HepG2 (cell line): ENCODE data around the gene SATB2. TPM values are rescaled to one million over a fixed set of nuclear protein-coding genes. Genes with fewer than 3 reads are reported as not detected.
A peak's percentile ranks its signal among the peaks of the same experiment; 100 is the strongest.

Experiments used
- FIP1L1 ChIP-seq: fragments of 200-400 bp; formaldehyde crosslinking; IDR thresholded peaks from 2 replicates; pipeline ENCODE4 v1.6.1; 2018; ENCODE audit warnings: low read depth, mild to moderate bottlenecking, low read length, moderate library complexity, borderline replicate concordance; ENCODE audit not compliant: insufficient read depth
- FOXP1 ChIP-seq, 2 experiments: fragments of 450-650 bp in 1 of 2; IDR thresholded peaks; 2 replicates each; pipeline ENCODE4 v1.6.1; 2017 to 2018; ENCODE audit warnings: antibody characterized with exemption in 1 of 2
- HDAC6 ChIP-seq: fragments of 200-600 bp; sonication (generic); IDR thresholded peaks from 2 replicates; pipeline ENCODE4 v1.7.0; 2017; ENCODE audit warnings: mild to moderate bottlenecking, antibody characterized with exemption, low read length, low read depth
- IKZF4 ChIP-seq: sonication (generic); formaldehyde crosslinking; IDR thresholded peaks from 2 replicates; pipeline ENCODE4 v1.5.1; 2020; ENCODE audit warnings: borderline replicate concordance, mild to moderate bottlenecking, low read depth, missing genetic modification reagents; ENCODE audit errors: not compliant biosample characterization
- KAT2B ChIP-seq: fragments of 150-350 bp; IDR thresholded peaks from 2 replicates; pipeline ENCODE4 v1.6.1; 2014; ENCODE audit warnings: low read depth, low read length, borderline replicate concordance
- MXD1 ChIP-seq: sonication (generic); formaldehyde crosslinking; IDR thresholded peaks from 2 replicates; pipeline ENCODE4 v1.4.0; 2020; ENCODE audit warnings: mild to moderate bottlenecking, missing genetic modification reagents
- NFKBIZ ChIP-seq: IDR thresholded peaks from 2 replicates; pipeline ENCODE4 v1.6.1; 2018; ENCODE audit warnings: missing genetic modification reagents, missing compliant biosample characterization
- POLR2AphosphoS5 ChIP-seq: IDR thresholded peaks from 2 replicates; pipeline ENCODE4 v1.6.1; 2012; ENCODE audit warnings: low read depth, low read length
- SMYD3 ChIP-seq: sonication (generic); formaldehyde crosslinking; IDR thresholded peaks from 2 replicates; pipeline ENCODE4 v1.8.1; 2023; ENCODE audit warnings: mild to moderate bottlenecking, missing genetic modification reagents
- ZNF337 ChIP-seq: sonication (generic); formaldehyde crosslinking; IDR thresholded peaks from 2 replicates; pipeline ENCODE4 v1.5.1; 2020; ENCODE audit warnings: missing genetic modification reagents, low read depth, mild to moderate bottlenecking, borderline replicate concordance
- ZNF572 ChIP-seq: sonication (generic); formaldehyde crosslinking; IDR thresholded peaks from 2 replicates; pipeline ENCODE4 v1.5.1; 2020; ENCODE audit warnings: mild to moderate bottlenecking, missing genetic modification reagents
- ZNF598 ChIP-seq: sonication (generic); formaldehyde crosslinking; IDR thresholded peaks from 2 replicates; pipeline ENCODE4 v1.5.1; 2020; ENCODE audit warnings: mild to moderate bottlenecking, missing genetic modification reagents, borderline replicate concordance
- ZNF7 ChIP-seq: IDR thresholded peaks from 2 replicates; pipeline ENCODE4 v1.6.1; 2016; ENCODE audit warnings: missing biosample characterization, missing genetic modification reagents
- ZNF772 ChIP-seq: sonication (generic); formaldehyde crosslinking; IDR thresholded peaks from 2 replicates; pipeline ENCODE4 v1.5.0; 2020; ENCODE audit warnings: mild to moderate bottlenecking, missing genetic modification reagents
- ZNF878 ChIP-seq: sonication (generic); formaldehyde crosslinking; IDR thresholded peaks from 2 replicates; pipeline ENCODE4 v1.8.1; 2023; ENCODE audit warnings: mild to moderate bottlenecking, missing genetic modification reagents, moderate library complexity
- ZSCAN12 ChIP-seq: sonication (generic); formaldehyde crosslinking; IDR thresholded peaks from 2 replicates; pipeline ENCODE4 v1.9.0; 2021; ENCODE audit warnings: mild to moderate bottlenecking, missing genetic modification reagents
- polyA plus RNA-seq, 8 experiments: library from polyadenylated mRNA; depleted of rRNA in 3 of 8; stranded (reverse) in 7 of 8; unstranded in 1 of 8; fragments of >200 nt; fragmentation: Illumina TruSeq in 4 of 8; extraction: Trizol in 4 of 8; gene quantifications; 2 replicates each; pipeline versions ENCODE4 v1.2.1 to v1.2.3, GENCODE V29; 2011 to 2016; ENCODE audit warnings: low read depth in 4 of 8, missing spikeins in 1 of 8, mixed read lengths in 1 of 8; ENCODE audit not compliant: insufficient read depth in 1 of 8
- total RNA-seq, 5 experiments: library from RNA; depleted of rRNA; stranded (reverse); fragments of >200 nt; fragmentation: Illumina TruSeq; extraction: Trizol; gene quantifications; 2 replicates each; pipeline ENCODE4 v1.2.3, GENCODE V29; 2016; ENCODE audit warnings: low read depth in 1 of 5
- TF ChIP-seq, protein P1 (sequence below): sonication (generic); formaldehyde crosslinking; IDR thresholded peaks from 2 replicates; pipeline ENCODE4 v1.5.0; 2020; ENCODE audit warnings: missing genetic modification reagents
- TF ChIP-seq, protein P2 (sequence below): sonication (generic); formaldehyde crosslinking; IDR thresholded peaks from 2 replicates; pipeline ENCODE4 v1.4.0; 2020; ENCODE audit warnings: missing genetic modification reagents, borderline replicate concordance
- TF ChIP-seq, protein P3 (sequence below): sonication (generic); formaldehyde crosslinking; IDR thresholded peaks from 2 replicates; pipeline ENCODE4 v1.8.1; 2023; ENCODE audit warnings: missing genetic modification reagents, mild to moderate bottlenecking, borderline replicate concordance
- TF ChIP-seq, protein P4 (sequence below): sonication (generic); formaldehyde crosslinking; conservative IDR thresholded peaks from 2 replicates; pipeline ENCODE4 v1.4.0; 2020; ENCODE audit warnings: missing genetic modification reagents

The SATB2 gene
- total and polyA plus RNA-seq, 2 of the 13 experiments (the other 11 are each of a cell fraction or from before 2014, with no cell fraction given), result 2.5 to 5.5 TPM

- TF ChIP-seq, protein P1, sequence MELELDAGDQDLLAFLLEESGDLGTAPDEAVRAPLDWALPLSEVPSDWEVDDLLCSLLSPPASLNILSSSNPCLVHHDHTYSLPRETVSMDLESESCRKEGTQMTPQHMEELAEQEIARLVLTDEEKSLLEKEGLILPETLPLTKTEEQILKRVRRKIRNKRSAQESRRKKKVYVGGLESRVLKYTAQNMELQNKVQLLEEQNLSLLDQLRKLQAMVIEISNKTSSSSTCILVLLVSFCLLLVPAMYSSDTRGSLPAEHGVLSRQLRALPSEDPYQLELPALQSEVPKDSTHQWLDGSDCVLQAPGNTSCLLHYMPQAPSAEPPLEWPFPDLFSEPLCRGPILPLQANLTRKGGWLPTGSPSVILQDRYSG (CRISPR knock-in tag), result no peak
- no peak; the same call in 1 of the 2 replicates for TF ChIP-seq NFKBIZ (CRISPR knock-in tag)
- TF ChIP-seq ZNF572 (CRISPR knock-in tag), result peak; percentile 74; the same call in 1 of the 2 replicates
- no peak for TF ChIP-seq KAT2B
- peak; percentile 41; the same call in 1 of the 2 replicates for TF ChIP-seq MXD1 (CRISPR knock-in tag)
- TF ChIP-seq, protein P2, sequence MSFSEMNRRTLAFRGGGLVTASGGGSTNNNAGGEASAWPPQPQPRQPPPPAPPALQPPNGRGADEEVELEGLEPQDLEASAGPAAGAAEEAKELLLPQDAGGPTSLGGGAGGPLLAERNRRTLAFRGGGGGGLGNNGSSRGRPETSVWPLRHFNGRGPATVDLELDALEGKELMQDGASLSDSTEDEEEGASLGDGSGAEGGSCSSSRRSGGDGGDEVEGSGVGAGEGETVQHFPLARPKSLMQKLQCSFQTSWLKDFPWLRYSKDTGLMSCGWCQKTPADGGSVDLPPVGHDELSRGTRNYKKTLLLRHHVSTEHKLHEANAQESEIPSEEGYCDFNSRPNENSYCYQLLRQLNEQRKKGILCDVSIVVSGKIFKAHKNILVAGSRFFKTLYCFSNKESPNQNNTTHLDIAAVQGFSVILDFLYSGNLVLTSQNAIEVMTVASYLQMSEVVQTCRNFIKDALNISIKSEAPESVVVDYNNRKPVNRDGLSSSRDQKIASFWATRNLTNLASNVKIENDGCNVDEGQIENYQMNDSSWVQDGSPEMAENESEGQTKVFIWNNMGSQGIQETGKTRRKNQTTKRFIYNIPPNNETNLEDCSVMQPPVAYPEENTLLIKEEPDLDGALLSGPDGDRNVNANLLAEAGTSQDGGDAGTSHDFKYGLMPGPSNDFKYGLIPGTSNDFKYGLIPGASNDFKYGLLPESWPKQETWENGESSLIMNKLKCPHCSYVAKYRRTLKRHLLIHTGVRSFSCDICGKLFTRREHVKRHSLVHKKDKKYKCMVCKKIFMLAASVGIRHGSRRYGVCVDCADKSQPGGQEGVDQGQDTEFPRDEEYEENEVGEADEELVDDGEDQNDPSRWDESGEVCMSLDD (CRISPR knock-in tag), result no peak
- TF ChIP-seq IKZF4 (CRISPR knock-in tag), result peak; percentile 42
- no peak for TF ChIP-seq SMYD3 (CRISPR knock-in tag)
- 0 out of 2 replicates have a peak, but pooled peaks have one; percentile 49 for TF ChIP-seq ZSCAN12 (CRISPR knock-in tag)
- TF ChIP-seq, protein P3, sequence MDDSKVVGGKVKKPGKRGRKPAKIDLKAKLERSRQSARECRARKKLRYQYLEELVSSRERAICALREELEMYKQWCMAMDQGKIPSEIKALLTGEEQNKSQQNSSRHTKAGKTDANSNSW (CRISPR knock-in tag), result no peak
- no peak for TF ChIP-seq ZNF337
- TF ChIP-seq ZNF598 (CRISPR knock-in tag), result peak; percentile 70; the same call in 1 of the 2 replicates
- no peak for TF ChIP-seq ZNF7
- TF ChIP-seq ZNF772 (CRISPR knock-in tag), result no peak
- TF ChIP-seq FIP1L1, result no peak
- TF ChIP-seq, protein P4, sequence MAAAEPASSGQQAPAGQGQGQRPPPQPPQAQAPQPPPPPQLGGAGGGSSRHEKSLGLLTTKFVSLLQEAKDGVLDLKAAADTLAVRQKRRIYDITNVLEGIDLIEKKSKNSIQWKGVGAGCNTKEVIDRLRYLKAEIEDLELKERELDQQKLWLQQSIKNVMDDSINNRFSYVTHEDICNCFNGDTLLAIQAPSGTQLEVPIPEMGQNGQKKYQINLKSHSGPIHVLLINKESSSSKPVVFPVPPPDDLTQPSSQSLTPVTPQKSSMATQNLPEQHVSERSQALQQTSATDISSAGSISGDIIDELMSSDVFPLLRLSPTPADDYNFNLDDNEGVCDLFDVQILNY (CRISPR knock-in tag), result no peak
- TF ChIP-seq ZNF878 (CRISPR knock-in tag), result no peak
- TF ChIP-seq POLR2AphosphoS5, result no peak
- no peak for TF ChIP-seq HDAC6
- no peak for TF ChIP-seq FOXP1 (IDR thresholded peaks at IDR 0.05)
- no peak for TF ChIP-seq FOXP1 (CRISPR knock-in tag; IDR thresholded peaks at IDR 0.05)
Measured at GRCh38 chr2:199462956-199463692, 5.4 kb upstream of the SATB2 start (continued).
